ENCODE measurements around the gene LAMP2. TPM values are rescaled to one million over a fixed set of nuclear protein-coding genes. Genes with fewer than 3 reads are reported as not detected.

Gene LAMP2
- polyA plus RNA-seq, 1 donor from 2014 or later = 42.6 TPM

DNA sequence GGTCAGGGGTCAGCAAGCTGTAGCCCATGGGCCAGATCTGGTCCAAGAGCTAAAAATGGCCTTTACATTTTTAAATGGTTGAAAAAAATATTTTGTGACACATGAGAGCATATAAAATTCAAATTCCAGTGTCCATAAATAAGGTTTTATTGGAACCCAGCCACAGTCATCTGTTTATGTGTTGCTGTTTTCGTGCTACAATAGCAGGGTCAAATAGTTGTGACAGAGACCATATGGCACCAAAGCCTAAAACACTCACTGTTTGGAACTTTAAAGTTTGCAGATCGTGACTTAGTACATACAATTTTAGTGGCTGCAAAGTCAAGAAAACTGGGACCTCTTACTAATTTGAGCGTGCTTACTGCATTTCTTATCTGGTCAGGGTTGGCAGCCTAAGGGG, 29.2 kb downstream of the LAMP2 start:
- Histone ChIP-seq H3K9me3 (ENCODE audit: low read length) (no peaks in the 10 kb centered on the region), H3K9ac (ENCODE audit: low read length) (no peak overlapping the region), H3K79me2 (replicated peaks; ENCODE audit: insufficient read depth, low read length) (no peaks in the 10 kb centered on the region), H3K27me3 (ENCODE audit: insufficient read depth, low read depth, low read length) (no peaks in the 10 kb centered on the region), H3K9me2 (ENCODE audit: insufficient read depth, low read length) (no peaks in the 10 kb centered on the region), H3K27ac (ENCODE audit: low read length) (no peak overlapping the region), H3K4me2 (ENCODE audit: low read length) (no peak overlapping the region), H2AFZ (ENCODE audit: low read depth, low read length) (no peak overlapping the region), H3F3A (ENCODE audit: insufficient read depth, low read length, poor library complexity, severe bottlenecking) (no peaks in the 10 kb centered on the region), H3K4me3 (ENCODE audit: low read length) (no peak overlapping the region), H4K20me1 (ENCODE audit: insufficient read depth) (no peaks in the 10 kb centered on the region), H3K36me3 (ENCODE audit: insufficient read depth, low read length) (no peaks in the 10 kb centered on the region)
- TF ChIP-seq TAF1 (IDR thresholded peaks at IDR 0.05; ENCODE audit: low read depth) (no peak), POLR2AphosphoS5 (IDR thresholded peaks at IDR 0.05) (no peak), EZH2 (IDR thresholded peaks at IDR 0.05; ENCODE audit: borderline replicate concordance, insufficient read depth, low read length, poor library complexity, severe bottlenecking) (no peak), MXI1 (conservative IDR thresholded peaks at IDR 0.05; ENCODE audit: poor library complexity, severe bottlenecking) (no peak), SMC3 (conservative IDR thresholded peaks at IDR 0.05; ENCODE audit: poor library complexity) (no peak), EP300 (conservative IDR thresholded peaks at IDR 0.05; ENCODE audit: poor library complexity, severe bottlenecking) (no peak), RAD21 (conservative IDR thresholded peaks at IDR 0.05) (no peak)
- TF ChIP-seq, protein P1, sequence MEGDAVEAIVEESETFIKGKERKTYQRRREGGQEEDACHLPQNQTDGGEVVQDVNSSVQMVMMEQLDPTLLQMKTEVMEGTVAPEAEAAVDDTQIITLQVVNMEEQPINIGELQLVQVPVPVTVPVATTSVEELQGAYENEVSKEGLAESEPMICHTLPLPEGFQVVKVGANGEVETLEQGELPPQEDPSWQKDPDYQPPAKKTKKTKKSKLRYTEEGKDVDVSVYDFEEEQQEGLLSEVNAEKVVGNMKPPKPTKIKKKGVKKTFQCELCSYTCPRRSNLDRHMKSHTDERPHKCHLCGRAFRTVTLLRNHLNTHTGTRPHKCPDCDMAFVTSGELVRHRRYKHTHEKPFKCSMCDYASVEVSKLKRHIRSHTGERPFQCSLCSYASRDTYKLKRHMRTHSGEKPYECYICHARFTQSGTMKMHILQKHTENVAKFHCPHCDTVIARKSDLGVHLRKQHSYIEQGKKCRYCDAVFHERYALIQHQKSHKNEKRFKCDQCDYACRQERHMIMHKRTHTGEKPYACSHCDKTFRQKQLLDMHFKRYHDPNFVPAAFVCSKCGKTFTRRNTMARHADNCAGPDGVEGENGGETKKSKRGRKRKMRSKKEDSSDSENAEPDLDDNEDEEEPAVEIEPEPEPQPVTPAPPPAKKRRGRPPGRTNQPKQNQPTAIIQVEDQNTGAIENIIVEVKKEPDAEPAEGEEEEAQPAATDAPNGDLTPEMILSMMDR (IDR thresholded peaks at IDR 0.05; ENCODE audit: poor library complexity, severe bottlenecking) = no peak
- TF ChIP-seq, protein P2, sequence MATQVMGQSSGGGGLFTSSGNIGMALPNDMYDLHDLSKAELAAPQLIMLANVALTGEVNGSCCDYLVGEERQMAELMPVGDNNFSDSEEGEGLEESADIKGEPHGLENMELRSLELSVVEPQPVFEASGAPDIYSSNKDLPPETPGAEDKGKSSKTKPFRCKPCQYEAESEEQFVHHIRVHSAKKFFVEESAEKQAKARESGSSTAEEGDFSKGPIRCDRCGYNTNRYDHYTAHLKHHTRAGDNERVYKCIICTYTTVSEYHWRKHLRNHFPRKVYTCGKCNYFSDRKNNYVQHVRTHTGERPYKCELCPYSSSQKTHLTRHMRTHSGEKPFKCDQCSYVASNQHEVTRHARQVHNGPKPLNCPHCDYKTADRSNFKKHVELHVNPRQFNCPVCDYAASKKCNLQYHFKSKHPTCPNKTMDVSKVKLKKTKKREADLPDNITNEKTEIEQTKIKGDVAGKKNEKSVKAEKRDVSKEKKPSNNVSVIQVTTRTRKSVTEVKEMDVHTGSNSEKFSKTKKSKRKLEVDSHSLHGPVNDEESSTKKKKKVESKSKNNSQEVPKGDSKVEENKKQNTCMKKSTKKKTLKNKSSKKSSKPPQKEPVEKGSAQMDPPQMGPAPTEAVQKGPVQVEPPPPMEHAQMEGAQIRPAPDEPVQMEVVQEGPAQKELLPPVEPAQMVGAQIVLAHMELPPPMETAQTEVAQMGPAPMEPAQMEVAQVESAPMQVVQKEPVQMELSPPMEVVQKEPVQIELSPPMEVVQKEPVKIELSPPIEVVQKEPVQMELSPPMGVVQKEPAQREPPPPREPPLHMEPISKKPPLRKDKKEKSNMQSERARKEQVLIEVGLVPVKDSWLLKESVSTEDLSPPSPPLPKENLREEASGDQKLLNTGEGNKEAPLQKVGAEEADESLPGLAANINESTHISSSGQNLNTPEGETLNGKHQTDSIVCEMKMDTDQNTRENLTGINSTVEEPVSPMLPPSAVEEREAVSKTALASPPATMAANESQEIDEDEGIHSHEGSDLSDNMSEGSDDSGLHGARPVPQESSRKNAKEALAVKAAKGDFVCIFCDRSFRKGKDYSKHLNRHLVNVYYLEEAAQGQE (IDR thresholded peaks at IDR 0.05; ENCODE audit: borderline replicate concordance) = no peak

DNA sequence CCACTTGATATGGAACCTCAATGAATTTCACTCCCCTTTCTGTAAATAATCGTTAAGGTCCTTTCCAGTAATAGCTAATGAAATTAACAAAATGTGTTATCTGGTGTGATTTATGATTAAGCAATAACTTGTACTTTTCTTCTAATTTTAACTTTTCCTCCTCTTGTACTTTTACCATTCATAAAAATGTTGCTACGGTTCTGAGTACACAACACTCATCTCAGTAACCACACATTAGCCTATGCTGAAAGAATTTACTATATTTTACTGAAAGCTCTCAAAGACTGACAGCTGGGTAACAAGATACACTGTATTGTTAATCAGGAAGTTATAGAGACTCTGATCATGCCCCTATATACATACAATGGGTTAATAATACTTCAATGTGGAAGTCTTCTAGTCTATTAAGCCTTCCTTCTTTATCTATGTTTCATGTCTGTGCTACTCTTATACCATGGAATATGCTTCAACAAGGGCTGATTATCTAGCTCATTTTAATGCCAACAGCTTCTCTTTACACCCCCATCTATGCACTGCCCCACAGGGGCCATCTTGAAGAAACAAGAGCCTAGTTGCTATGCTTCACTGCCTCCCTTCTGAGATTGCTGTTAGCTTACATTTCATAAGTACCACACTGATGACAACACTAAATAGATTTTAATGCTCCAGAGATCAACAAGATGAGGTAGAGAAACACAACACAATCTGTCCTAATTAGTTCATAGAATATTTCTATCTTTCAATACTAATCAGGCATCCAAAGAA, 39.1 kb downstream of the LAMP2 start:
- no peak overlapping the region for H3K4me2 ChIP-seq (ENCODE audit: low read length)
- no peak overlapping the region for H3K9ac ChIP-seq (ENCODE audit: low read length)
- H3K36me3 ChIP-seq (ENCODE audit: insufficient read depth, low read length) = no peaks in the 10 kb centered on the region
- no peak overlapping the region for H2AFZ ChIP-seq (ENCODE audit: low read depth, low read length)
- no peaks in the 10 kb centered on the region for H4K20me1 ChIP-seq (ENCODE audit: insufficient read depth)
- H3F3A ChIP-seq (ENCODE audit: insufficient read depth, low read length, poor library complexity, severe bottlenecking) = no peaks in the 10 kb centered on the region
- H3K27me3 ChIP-seq (ENCODE audit: insufficient read depth, low read depth, low read length) = no peaks in the 10 kb centered on the region
- H3K9me2 ChIP-seq (ENCODE audit: insufficient read depth, low read length) = no peaks in the 10 kb centered on the region
- no peaks in the 10 kb centered on the region for H3K79me2 ChIP-seq (replicated peaks; ENCODE audit: insufficient read depth, low read length)
- no peak overlapping the region for H3K27ac ChIP-seq (ENCODE audit: low read length)
- TF ChIP-seq, protein P2 (IDR thresholded peaks at IDR 0.05; ENCODE audit: borderline replicate concordance) = no peak
- TF ChIP-seq SMC3 (conservative IDR thresholded peaks at IDR 0.05; ENCODE audit: poor library complexity) (no peak), TAF1 (IDR thresholded peaks at IDR 0.05; ENCODE audit: low read depth) (no peak)
- TF ChIP-seq, protein P1 (IDR thresholded peaks at IDR 0.05; ENCODE audit: poor library complexity, severe bottlenecking) = no peak
- no peak overlapping the region for H3K4me3 ChIP-seq (ENCODE audit: low read length)
- no peaks in the 10 kb centered on the region for H3K9me3 ChIP-seq (ENCODE audit: low read length)
